Measurements from ENCODE around the gene SIGLEC12. TPM values are rescaled to one million over a fixed set of nuclear protein-coding genes. Genes with fewer than 3 reads are reported as not detected.

Gene SIGLEC12
- total and polyA plus RNA-seq, 2 of the 13 experiments (the other 11 are each of a cell fraction or from before 2014, with no cell fraction given): not detected

DNA sequence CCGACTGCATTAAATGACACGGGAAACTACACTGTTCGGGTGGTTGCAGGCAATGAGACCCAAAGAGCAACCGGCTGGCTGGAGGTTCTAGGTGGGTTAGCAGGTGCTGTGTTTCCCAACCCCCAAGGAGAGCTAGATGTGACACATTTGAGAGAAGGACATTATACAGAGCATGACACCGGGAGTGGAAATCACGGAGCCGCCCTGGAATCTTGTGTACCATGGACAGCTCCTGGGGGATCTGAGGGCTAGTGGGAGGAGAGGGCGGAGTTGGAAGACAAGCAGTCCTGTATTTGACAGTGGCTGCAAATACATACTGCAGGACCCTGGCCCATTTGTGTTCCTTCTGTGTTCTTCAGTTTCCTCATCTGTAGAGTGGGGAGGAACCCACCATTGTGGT lies 21.0 kb downstream of the SIGLEC12 start (continued):
- TF ChIP-seq, protein P1, sequence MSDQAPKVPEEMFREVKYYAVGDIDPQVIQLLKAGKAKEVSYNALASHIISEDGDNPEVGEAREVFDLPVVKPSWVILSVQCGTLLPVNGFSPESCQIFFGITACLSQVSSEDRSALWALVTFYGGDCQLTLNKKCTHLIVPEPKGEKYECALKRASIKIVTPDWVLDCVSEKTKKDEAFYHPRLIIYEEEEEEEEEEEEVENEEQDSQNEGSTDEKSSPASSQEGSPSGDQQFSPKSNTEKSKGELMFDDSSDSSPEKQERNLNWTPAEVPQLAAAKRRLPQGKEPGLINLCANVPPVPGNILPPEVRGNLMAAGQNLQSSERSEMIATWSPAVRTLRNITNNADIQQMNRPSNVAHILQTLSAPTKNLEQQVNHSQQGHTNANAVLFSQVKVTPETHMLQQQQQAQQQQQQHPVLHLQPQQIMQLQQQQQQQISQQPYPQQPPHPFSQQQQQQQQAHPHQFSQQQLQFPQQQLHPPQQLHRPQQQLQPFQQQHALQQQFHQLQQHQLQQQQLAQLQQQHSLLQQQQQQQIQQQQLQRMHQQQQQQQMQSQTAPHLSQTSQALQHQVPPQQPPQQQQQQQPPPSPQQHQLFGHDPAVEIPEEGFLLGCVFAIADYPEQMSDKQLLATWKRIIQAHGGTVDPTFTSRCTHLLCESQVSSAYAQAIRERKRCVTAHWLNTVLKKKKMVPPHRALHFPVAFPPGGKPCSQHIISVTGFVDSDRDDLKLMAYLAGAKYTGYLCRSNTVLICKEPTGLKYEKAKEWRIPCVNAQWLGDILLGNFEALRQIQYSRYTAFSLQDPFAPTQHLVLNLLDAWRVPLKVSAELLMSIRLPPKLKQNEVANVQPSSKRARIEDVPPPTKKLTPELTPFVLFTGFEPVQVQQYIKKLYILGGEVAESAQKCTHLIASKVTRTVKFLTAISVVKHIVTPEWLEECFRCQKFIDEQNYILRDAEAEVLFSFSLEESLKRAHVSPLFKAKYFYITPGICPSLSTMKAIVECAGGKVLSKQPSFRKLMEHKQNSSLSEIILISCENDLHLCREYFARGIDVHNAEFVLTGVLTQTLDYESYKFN (CRISPR knock-in tag; conservative IDR thresholded peaks at IDR 0.05): no peak
- TF ChIP-seq ZFP36L2 (CRISPR knock-in tag; IDR thresholded peaks at IDR 0.05) (no peak), REST (IDR thresholded peaks at IDR 0.05; ENCODE audit: borderline replicate concordance in 1 of 2, low read depth in 1 of 2, low read length in 2 of 2) (peak; percentile 93 to 98), HOXA9 (CRISPR knock-in tag; IDR thresholded peaks at IDR 0.05; ENCODE audit: borderline replicate concordance) (no peak), KLF16 (CRISPR knock-in tag; IDR thresholded peaks at IDR 0.05) (peak in 1 of 2 experiments; percentile 78; a peak in 2 of 4 replicates), IRF2 (CRISPR knock-in tag; IDR thresholded peaks at IDR 0.05) (peak; percentile 46; the same call in 1 of the 2 replicates), PHF21A (CRISPR knock-in tag; IDR thresholded peaks at IDR 0.05) (no peak), NFIC (IDR thresholded peaks at IDR 0.05; ENCODE audit: low read length) (no peak), NR1H2 (CRISPR knock-in tag; IDR thresholded peaks at IDR 0.05; ENCODE audit: borderline replicate concordance, low read depth) (no peak), ZNF687 (CRISPR knock-in tag; IDR thresholded peaks at IDR 0.05) (no peak), HDAC2 (CRISPR knock-in tag; IDR thresholded peaks at IDR 0.05) (peak; percentile 25; the same call in 1 of the 2 replicates), TOPORS (CRISPR knock-in tag; IDR thresholded peaks at IDR 0.05) (no peak), ZNF75D (CRISPR knock-in tag; IDR thresholded peaks at IDR 0.05; ENCODE audit: borderline replicate concordance) (no peak), KDM5A (IDR thresholded peaks at IDR 0.05; ENCODE audit: borderline replicate concordance, low read length) (no peak), HNRNPUL1 (IDR thresholded peaks at IDR 0.05; ENCODE audit: low read depth, low read length) (no peak), DDIT3 (CRISPR knock-in tag; IDR thresholded peaks at IDR 0.05) (no peak), POLR2AphosphoS5 (IDR thresholded peaks at IDR 0.05; ENCODE audit: low read depth, low read length) (no peak), NFKB2 (CRISPR knock-in tag; IDR thresholded peaks at IDR 0.05; ENCODE audit: borderline replicate concordance) (no peak), KDM6A (CRISPR knock-in tag; IDR thresholded peaks at IDR 0.05; ENCODE audit: low read depth) (no peak), SPEN (CRISPR knock-in tag; IDR thresholded peaks at IDR 0.05; ENCODE audit: low read depth) (no peak)

Measured in HepG2 (cell line).